Measurements from ENCODE around the gene PLAA.
"Not testable (repeated sequence)": the region's sequence is repeated elsewhere in the genome, so short reads cannot be mapped to it uniquely, and the experiment has no call there.

The PLAA gene

DNA sequence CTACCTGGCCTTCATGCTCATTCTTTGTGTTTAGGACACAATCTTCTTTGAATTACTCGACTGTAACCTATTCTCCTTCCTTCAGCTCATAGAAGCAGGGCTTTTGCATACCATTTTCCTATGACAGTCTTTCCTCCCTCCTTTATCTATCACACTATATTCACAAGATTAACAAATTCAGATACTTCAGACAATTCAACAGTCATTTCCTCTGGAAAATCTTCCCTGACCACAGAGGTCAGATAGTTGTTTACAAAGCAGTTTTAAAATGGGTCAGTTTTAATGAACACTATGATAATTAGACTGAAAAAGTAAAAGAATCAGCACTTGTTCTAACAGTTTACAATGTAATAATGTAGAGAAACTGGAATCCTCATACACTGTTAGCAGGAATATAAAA, 58.8 kb downstream of the PLAA start:
- no peak overlapping the region for H3K4me3 ChIP-seq (ENCODE audit: low read depth, low read length)
- H3K79me2 ChIP-seq (ENCODE audit: control insufficient read depth, insufficient read depth, low read length, unreplicated experiment): peaks cover 40% of the 10 kb centered on the region
- H3K4me1 ChIP-seq (ENCODE audit: control insufficient read depth, insufficient read depth, low read length, unreplicated experiment): peaks cover 19% of the 10 kb centered on the region
- no peak overlapping the region for H2AFZ ChIP-seq (ENCODE audit: low read length, unreplicated experiment)
- H3K27me3 ChIP-seq (ENCODE audit: insufficient read depth, low read length): no peaks in the 10 kb centered on the region
- no peak overlapping the region for H3K27ac ChIP-seq (ENCODE audit: low read depth, low read length)
- peaks cover 2% of the 10 kb centered on the region; the same call in 1 of the 2 replicates for H3K36me3 ChIP-seq (ENCODE audit: insufficient read depth, low read length)

- Histone ChIP-seq H3K36me3 (ENCODE audit: insufficient read depth, low read length) (peaks cover 31% of the 10 kb centered on the region), H3K4me3 (ENCODE audit: low read depth, low read length) (no peak overlapping the region), H2AFZ (ENCODE audit: low read length, unreplicated experiment) (no peak overlapping the region), H3K27me3 (ENCODE audit: insufficient read depth, low read length) (no peaks in the 10 kb centered on the region), H3K4me1 (ENCODE audit: control insufficient read depth, insufficient read depth, low read length, unreplicated experiment) (no peaks in the 10 kb centered on the region), H3K79me2 (ENCODE audit: control insufficient read depth, insufficient read depth, low read length, unreplicated experiment) (peaks cover 3% of the 10 kb centered on the region), H3K27ac (ENCODE audit: low read depth, low read length) (no peak overlapping the region)
Observed at GRCh38 chr9:26882154-26882553, 64.9 kb downstream of the PLAA start.

GRCh38 chr9:26880262-26880661, 66.8 kb downstream of the PLAA start:
- Histone ChIP-seq H3K79me2 (ENCODE audit: control insufficient read depth, insufficient read depth, low read length, unreplicated experiment) (no peaks in the 10 kb centered on the region), H3K36me3 (ENCODE audit: insufficient read depth, low read length) (peaks cover 31% of the 10 kb centered on the region), H3K27me3 (ENCODE audit: insufficient read depth, low read length) (no peaks in the 10 kb centered on the region), H3K4me1 (ENCODE audit: control insufficient read depth, insufficient read depth, low read length, unreplicated experiment) (no peaks in the 10 kb centered on the region), H3K27ac (ENCODE audit: low read depth, low read length) (no peak overlapping the region), H2AFZ (ENCODE audit: low read length, unreplicated experiment) (no peak overlapping the region), H3K4me3 (ENCODE audit: low read depth, low read length) (no peak overlapping the region)

- H3K4me3 ChIP-seq (ENCODE audit: low read depth, low read length); H3K79me2 ChIP-seq (ENCODE audit: control insufficient read depth, insufficient read depth, low read length, unreplicated experiment); H3K4me1 ChIP-seq (ENCODE audit: control insufficient read depth, insufficient read depth, low read length, unreplicated experiment); H2AFZ ChIP-seq (ENCODE audit: low read length, unreplicated experiment); H3K27me3 ChIP-seq (ENCODE audit: insufficient read depth, low read length); H3K27ac ChIP-seq (ENCODE audit: low read depth, low read length); H3K36me3 ChIP-seq (ENCODE audit: insufficient read depth, low read length): not testable (repeated sequence)
Observed at GRCh38 chr9:26875155-26875554, 71.9 kb downstream of the PLAA start.

DNA sequence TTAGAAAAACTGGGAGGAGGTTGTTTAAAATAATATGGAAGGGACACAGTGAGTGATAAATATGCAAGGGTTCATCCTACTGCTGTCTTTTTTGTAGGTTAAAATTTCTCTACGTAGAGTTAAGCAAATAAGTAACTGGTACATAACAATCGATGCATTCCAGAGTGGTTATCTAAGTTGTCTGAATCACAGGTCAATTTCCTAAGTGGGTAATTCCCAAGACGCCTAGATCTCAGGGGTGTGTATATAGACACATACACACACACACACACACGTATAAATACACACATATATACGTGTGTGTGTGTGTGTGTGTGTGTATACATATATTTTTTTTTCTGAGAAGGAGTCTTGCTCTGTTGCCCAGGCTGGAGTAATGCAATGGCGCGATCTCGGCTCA, 76.8 kb downstream of the PLAA start:
- Histone ChIP-seq H3K36me3 (ENCODE audit: insufficient read depth, low read length) (peaks cover 3% of the 10 kb centered on the region; the same call in 1 of the 2 replicates), H3K27me3 (ENCODE audit: insufficient read depth, low read length) (no peaks in the 10 kb centered on the region), H3K79me2 (ENCODE audit: control insufficient read depth, insufficient read depth, low read length, unreplicated experiment) (no peaks in the 10 kb centered on the region), H3K4me1 (ENCODE audit: control insufficient read depth, insufficient read depth, low read length, unreplicated experiment) (peaks cover 3% of the 10 kb centered on the region), H3K4me3 (ENCODE audit: low read depth, low read length) (no peak overlapping the region; the same call in 1 of the 2 replicates), H2AFZ (ENCODE audit: low read length, unreplicated experiment) (no peak overlapping the region), H3K27ac (ENCODE audit: low read depth, low read length) (peak overlapping the region; percentile 32; the same call in 1 of the 2 replicates)

DNA sequence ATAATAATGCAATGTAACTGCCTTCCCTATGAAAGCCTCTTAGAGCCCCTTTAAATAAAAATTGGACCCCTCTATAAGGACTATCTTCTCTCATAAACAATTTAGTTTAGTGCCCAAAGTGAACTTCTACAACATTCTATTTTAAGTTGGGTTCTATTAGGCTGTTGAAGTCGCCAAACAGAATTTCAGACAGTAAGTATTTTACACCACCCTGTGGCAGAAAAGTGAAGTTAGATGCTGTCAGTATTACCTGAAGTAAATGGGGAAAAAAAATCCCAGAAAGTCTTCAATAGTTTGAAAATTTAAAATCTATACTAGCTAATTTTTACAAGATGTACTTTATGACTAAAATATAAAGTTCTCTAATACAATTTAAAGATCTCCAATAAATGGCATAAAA, 84.0 kb downstream of the PLAA start:
- no peaks in the 10 kb centered on the region for H3K4me1 ChIP-seq (ENCODE audit: control insufficient read depth, insufficient read depth, low read length, unreplicated experiment)
- H2AFZ ChIP-seq (ENCODE audit: low read length, unreplicated experiment): no peak overlapping the region
- no peaks in the 10 kb centered on the region for H3K79me2 ChIP-seq (ENCODE audit: control insufficient read depth, insufficient read depth, low read length, unreplicated experiment)
- no peak overlapping the region for H3K4me3 ChIP-seq (ENCODE audit: low read depth, low read length)
- no peaks in the 10 kb centered on the region; the same call in 1 of the 2 replicates for H3K36me3 ChIP-seq (ENCODE audit: insufficient read depth, low read length)
- H3K27me3 ChIP-seq (ENCODE audit: insufficient read depth, low read length): no peaks in the 10 kb centered on the region
- H3K27ac ChIP-seq (ENCODE audit: low read depth, low read length): no peak overlapping the region

GRCh38 chr9:26856413-26857032, 90.5 kb downstream of the PLAA start:
- Histone ChIP-seq H3K27ac (ENCODE audit: low read depth, low read length) (no peak overlapping the region), H3K4me1 (ENCODE audit: control insufficient read depth, insufficient read depth, low read length, unreplicated experiment) (no peaks in the 10 kb centered on the region), H3K36me3 (ENCODE audit: insufficient read depth, low read length) (no peaks in the 10 kb centered on the region; the same call in 1 of the 2 replicates), H3K27me3 (ENCODE audit: insufficient read depth, low read length) (no peaks in the 10 kb centered on the region), H3K4me3 (ENCODE audit: low read depth, low read length) (no peak overlapping the region), H3K79me2 (ENCODE audit: control insufficient read depth, insufficient read depth, low read length, unreplicated experiment) (no peaks in the 10 kb centered on the region), H2AFZ (ENCODE audit: low read length, unreplicated experiment) (no peak overlapping the region)

Measured in ACC112 (cell line).